Suprapubic skin (tissue), 3 donors: ENCODE data around the gene MEIS1.

Source experiments
- CTCF ChIP-seq, 2 donors: fragments of 200-600 bp in 1 of 2; fragments of 450-650 bp in 1 of 2; sonication (generic) in 1 of 2; IDR thresholded peaks; one replicate each; pipeline ENCODE4 v1.5.1; 2016 to 2019; ENCODE audit warnings: antibody characterized with exemption in 2 of 2, mild to moderate bottlenecking in 1 of 2, moderate library complexity in 1 of 2
- EP300 ChIP-seq: sonication (generic); formaldehyde crosslinking; IDR thresholded peaks from one replicate; pipeline ENCODE4 v1.6.1; 2017; ENCODE audit warnings: antibody characterized with exemption

DNA sequence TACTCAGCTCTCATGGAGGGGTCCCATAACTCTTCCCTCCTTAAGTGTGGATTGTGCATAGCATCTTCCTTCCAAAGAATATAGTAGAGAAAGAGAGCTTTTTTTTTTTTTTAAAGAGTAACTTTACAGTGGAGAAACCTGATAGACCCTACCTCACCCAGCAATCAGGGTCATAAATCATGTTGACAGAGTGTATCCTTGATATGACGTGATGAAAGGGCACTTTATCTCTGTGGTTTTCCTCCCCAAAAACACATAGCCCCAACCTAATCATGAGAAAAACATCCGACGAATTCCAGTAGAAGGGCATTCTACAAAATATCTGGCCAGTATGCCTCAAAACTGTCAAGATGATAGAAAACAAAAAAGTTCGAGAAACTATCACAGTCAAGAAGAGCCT lies 29.5 kb upstream of the MEIS1 start:
- TF ChIP-seq CTCF (IDR thresholded peaks at IDR 0.05), result no peak
- no peak for TF ChIP-seq EP300
